A549 (cell line): ENCODE results near the gene SPTA1.

Source experiments
- CBX2 ChIP-seq: fragments of 200-600 bp; sonication (generic); IDR thresholded peaks from 2 replicates; pipeline ENCODE4 v1.6.1; 2016; ENCODE audit warnings: low read depth, mild to moderate bottlenecking, borderline replicate concordance
- CEBPB ChIP-seq, 2 experiments: fragments of >200 bp in 1 of 2; sonication (Bioruptor Twin) in 1 of 2; formaldehyde crosslinking in 1 of 2; IDR thresholded peaks; 2 replicates each; pipeline ENCODE4 v1.6.1; 2012 to 2016
- CTCF ChIP-seq: fragments of >200 bp; sonication (Bioruptor Twin); formaldehyde crosslinking; IDR thresholded peaks from 3 replicates; pipeline ENCODE4 v1.5.1; 2016
- EHMT2 ChIP-seq: fragments of 200-600 bp; sonication (generic); IDR thresholded peaks from 2 replicates; pipeline ENCODE4 v1.6.1; 2016; ENCODE audit warnings: antibody characterized with exemption, low read depth, mild to moderate bottlenecking, moderate library complexity
- NPAS2 ChIP-seq: fragments of 250-450 bp; sonication (Bioruptor Pico); IDR thresholded peaks from 2 replicates; pipeline ENCODE4 v1.8.0; 2022; ENCODE audit warnings: mild to moderate bottlenecking, moderate library complexity, borderline replicate concordance
- NR3C1 ChIP-seq: fragments of >200 bp; sonication (Bioruptor Twin); formaldehyde crosslinking; IDR thresholded peaks from 3 replicates; pipeline ENCODE4 v1.6.1; 2017
- PBX3 ChIP-seq: IDR thresholded peaks from 2 replicates; pipeline ENCODE4 v1.6.1; 2012
- POLR2A ChIP-seq: IDR thresholded peaks from 2 replicates; pipeline ENCODE4 v1.6.1; 2012; ENCODE audit warnings: mild to moderate bottlenecking, low read length
- USF2 ChIP-seq: fragments of 450-650 bp; IDR thresholded peaks from 2 replicates; pipeline ENCODE4 v1.6.1; 2014; ENCODE audit warnings: antibody characterized with exemption
- TF ChIP-seq, protein P1 (sequence below): fragments of 200-600 bp; sonication (generic); IDR thresholded peaks from 2 replicates; pipeline ENCODE4 v1.6.1; 2016; ENCODE audit warnings: antibody characterized with exemption, mild to moderate bottlenecking, moderate library complexity

GRCh38 chr1:158613764-158614163 lies 72.8 kb downstream of the SPTA1 start:
- TF ChIP-seq EHMT2: no peak
- TF ChIP-seq CTCF: no peak
- TF ChIP-seq POLR2A: no peak
- no peak for TF ChIP-seq NR3C1
- no peak for TF ChIP-seq USF2
- no peak for TF ChIP-seq CBX2
- TF ChIP-seq CEBPB (IDR thresholded peaks at IDR 0.05): no peak
- no peak for TF ChIP-seq PBX3
- TF ChIP-seq, protein P1, sequence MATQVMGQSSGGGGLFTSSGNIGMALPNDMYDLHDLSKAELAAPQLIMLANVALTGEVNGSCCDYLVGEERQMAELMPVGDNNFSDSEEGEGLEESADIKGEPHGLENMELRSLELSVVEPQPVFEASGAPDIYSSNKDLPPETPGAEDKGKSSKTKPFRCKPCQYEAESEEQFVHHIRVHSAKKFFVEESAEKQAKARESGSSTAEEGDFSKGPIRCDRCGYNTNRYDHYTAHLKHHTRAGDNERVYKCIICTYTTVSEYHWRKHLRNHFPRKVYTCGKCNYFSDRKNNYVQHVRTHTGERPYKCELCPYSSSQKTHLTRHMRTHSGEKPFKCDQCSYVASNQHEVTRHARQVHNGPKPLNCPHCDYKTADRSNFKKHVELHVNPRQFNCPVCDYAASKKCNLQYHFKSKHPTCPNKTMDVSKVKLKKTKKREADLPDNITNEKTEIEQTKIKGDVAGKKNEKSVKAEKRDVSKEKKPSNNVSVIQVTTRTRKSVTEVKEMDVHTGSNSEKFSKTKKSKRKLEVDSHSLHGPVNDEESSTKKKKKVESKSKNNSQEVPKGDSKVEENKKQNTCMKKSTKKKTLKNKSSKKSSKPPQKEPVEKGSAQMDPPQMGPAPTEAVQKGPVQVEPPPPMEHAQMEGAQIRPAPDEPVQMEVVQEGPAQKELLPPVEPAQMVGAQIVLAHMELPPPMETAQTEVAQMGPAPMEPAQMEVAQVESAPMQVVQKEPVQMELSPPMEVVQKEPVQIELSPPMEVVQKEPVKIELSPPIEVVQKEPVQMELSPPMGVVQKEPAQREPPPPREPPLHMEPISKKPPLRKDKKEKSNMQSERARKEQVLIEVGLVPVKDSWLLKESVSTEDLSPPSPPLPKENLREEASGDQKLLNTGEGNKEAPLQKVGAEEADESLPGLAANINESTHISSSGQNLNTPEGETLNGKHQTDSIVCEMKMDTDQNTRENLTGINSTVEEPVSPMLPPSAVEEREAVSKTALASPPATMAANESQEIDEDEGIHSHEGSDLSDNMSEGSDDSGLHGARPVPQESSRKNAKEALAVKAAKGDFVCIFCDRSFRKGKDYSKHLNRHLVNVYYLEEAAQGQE: no peak
- no peak for TF ChIP-seq NPAS2 (CRISPR knock-in tag)
